Measurements from ENCODE around the gene CWC27.

DNA sequence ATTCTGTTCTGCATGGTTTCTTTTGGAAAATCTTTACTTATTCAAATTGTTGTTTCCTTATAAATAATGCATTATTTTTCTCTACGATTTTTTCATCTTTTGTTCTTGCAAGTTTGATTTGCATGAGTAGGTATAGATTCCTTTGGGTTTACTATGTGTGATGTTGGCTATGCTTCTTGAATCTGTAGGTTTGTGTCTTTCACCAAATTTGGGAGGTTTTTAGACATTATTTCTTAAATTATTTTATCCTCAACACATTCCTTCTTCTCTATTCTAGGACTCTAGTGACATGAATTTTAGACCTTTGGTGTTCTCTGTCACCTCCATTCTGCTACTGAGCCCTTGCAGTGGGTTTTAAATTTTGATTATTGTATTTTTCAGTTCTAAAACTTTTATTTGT, 219.0 kb downstream of the CWC27 start:
- TF ChIP-seq SIN3A (IDR thresholded peaks at IDR 0.05; ENCODE audit: borderline replicate concordance, low read depth, low read length) (no peak), POLR2AphosphoS5 (IDR thresholded peaks at IDR 0.05; ENCODE audit: low read depth, low read length) (no peak), RFX5 (IDR thresholded peaks at IDR 0.05; ENCODE audit: low read length) (no peak), EZH2phosphoT487 (IDR thresholded peaks at IDR 0.05; ENCODE audit: borderline replicate concordance, low read depth) (no peak), NFIC (IDR thresholded peaks at IDR 0.05; ENCODE audit: borderline replicate concordance) (no peak), TAF1 (IDR thresholded peaks at IDR 0.05; ENCODE audit: borderline replicate concordance, low read depth, low read length) (no peak), MAX (IDR thresholded peaks at IDR 0.05; ENCODE audit: low read depth) (no peak), CHD2 (IDR thresholded peaks at IDR 0.05; ENCODE audit: low read length, partially characterized antibody) (no peak)
- TF ChIP-seq, protein P1, sequence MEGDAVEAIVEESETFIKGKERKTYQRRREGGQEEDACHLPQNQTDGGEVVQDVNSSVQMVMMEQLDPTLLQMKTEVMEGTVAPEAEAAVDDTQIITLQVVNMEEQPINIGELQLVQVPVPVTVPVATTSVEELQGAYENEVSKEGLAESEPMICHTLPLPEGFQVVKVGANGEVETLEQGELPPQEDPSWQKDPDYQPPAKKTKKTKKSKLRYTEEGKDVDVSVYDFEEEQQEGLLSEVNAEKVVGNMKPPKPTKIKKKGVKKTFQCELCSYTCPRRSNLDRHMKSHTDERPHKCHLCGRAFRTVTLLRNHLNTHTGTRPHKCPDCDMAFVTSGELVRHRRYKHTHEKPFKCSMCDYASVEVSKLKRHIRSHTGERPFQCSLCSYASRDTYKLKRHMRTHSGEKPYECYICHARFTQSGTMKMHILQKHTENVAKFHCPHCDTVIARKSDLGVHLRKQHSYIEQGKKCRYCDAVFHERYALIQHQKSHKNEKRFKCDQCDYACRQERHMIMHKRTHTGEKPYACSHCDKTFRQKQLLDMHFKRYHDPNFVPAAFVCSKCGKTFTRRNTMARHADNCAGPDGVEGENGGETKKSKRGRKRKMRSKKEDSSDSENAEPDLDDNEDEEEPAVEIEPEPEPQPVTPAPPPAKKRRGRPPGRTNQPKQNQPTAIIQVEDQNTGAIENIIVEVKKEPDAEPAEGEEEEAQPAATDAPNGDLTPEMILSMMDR (IDR thresholded peaks at IDR 0.05): no peak
- TF ChIP-seq, protein P2, sequence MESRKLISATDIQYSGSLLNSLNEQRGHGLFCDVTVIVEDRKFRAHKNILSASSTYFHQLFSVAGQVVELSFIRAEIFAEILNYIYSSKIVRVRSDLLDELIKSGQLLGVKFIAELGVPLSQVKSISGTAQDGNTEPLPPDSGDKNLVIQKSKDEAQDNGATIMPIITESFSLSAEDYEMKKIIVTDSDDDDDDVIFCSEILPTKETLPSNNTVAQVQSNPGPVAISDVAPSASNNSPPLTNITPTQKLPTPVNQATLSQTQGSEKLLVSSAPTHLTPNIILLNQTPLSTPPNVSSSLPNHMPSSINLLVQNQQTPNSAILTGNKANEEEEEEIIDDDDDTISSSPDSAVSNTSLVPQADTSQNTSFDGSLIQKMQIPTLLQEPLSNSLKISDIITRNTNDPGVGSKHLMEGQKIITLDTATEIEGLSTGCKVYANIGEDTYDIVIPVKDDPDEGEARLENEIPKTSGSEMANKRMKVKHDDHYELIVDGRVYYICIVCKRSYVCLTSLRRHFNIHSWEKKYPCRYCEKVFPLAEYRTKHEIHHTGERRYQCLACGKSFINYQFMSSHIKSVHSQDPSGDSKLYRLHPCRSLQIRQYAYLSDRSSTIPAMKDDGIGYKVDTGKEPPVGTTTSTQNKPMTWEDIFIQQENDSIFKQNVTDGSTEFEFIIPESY (IDR thresholded peaks at IDR 0.05; ENCODE audit: borderline replicate concordance, low read depth): no peak
- TF ChIP-seq, protein P3, sequence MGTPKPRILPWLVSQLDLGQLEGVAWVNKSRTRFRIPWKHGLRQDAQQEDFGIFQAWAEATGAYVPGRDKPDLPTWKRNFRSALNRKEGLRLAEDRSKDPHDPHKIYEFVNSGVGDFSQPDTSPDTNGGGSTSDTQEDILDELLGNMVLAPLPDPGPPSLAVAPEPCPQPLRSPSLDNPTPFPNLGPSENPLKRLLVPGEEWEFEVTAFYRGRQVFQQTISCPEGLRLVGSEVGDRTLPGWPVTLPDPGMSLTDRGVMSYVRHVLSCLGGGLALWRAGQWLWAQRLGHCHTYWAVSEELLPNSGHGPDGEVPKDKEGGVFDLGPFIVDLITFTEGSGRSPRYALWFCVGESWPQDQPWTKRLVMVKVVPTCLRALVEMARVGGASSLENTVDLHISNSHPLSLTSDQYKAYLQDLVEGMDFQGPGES (IDR thresholded peaks at IDR 0.05; ENCODE audit: low read depth, low read length): no peak

Data from SK-N-SH (cell line).